GM19324 (cell line): ENCODE results near the gene ZKSCAN3.
A peak's percentile ranks its signal among the peaks of the same experiment; 100 is the strongest.
"Not testable (repeated sequence)": the region's sequence is repeated elsewhere in the genome, so short reads cannot be mapped to it uniquely, and the experiment has no call there.

ENCODE experiments used
- ATAC-seq: cut with Tn5 transposase; IDR thresholded peaks from one replicate; pipeline ENCODE4 v1.9.1; 2021; ENCODE audit warnings: mild to moderate bottlenecking, moderate library complexity; ENCODE audit not compliant: unreplicated experiment, low FRiP score

ZKSCAN3 gene

GRCh38 chr6:28349892-28350737, at the start of gene ZKSCAN3:
Gene ZKSCAN3, plus strand, starts transcription at chr6:28349947. Its CDS starts 9,640 bp downstream, at chr6:28359587.
- ATAC-seq, result peak; percentile 95

GRCh38 chr6:28303570-28303969, 46.2 kb upstream of the ZKSCAN3 start:
- peak; percentile 56 for ATAC-seq

GRCh38 chr6:28306363-28306762, 43.4 kb upstream of the ZKSCAN3 start:
- not testable (repeated sequence) for ATAC-seq

GRCh38 chr6:28311139-28311823, 38.5 kb upstream of the ZKSCAN3 start:
- no peak for ATAC-seq

- no peak for ATAC-seq
Observed at GRCh38 chr6:28312939-28313338, 36.8 kb upstream of the ZKSCAN3 start.

GRCh38 chr6:28315628-28316027, 34.1 kb upstream of the ZKSCAN3 start:
- ATAC-seq, result no peak

- ATAC-seq, result not testable (repeated sequence)
Observed at GRCh38 chr6:28317866-28318265, 31.9 kb upstream of the ZKSCAN3 start.

GRCh38 chr6:28322661-28323060, 27.1 kb upstream of the ZKSCAN3 start:
- ATAC-seq, result no peak

- no peak for ATAC-seq
Observed at GRCh38 chr6:28323813-28324424, 25.8 kb upstream of the ZKSCAN3 start.

GRCh38 chr6:28326371-28326948, 23.3 kb upstream of the ZKSCAN3 start:
- no peak for ATAC-seq

GRCh38 chr6:28330041-28330440, 19.7 kb upstream of the ZKSCAN3 start:
- no peak for ATAC-seq

GRCh38 chr6:28333047-28333446, 16.7 kb upstream of the ZKSCAN3 start:
- ATAC-seq, result no peak

GRCh38 chr6:28333599-28334018, 16.1 kb upstream of the ZKSCAN3 start:
- ATAC-seq, result no peak

GRCh38 chr6:28334286-28335039, 15.3 kb upstream of the ZKSCAN3 start:
- no peak for ATAC-seq

- no peak for ATAC-seq
Observed at GRCh38 chr6:28335040-28335563, 14.6 kb upstream of the ZKSCAN3 start.

- ATAC-seq, result peak; percentile 91
Observed at GRCh38 chr6:28335564-28336283, 14.0 kb upstream of the ZKSCAN3 start, which contains the start of gene ZSCAN31. Gene ZSCAN31, minus strand, starts transcription at chr6:28336148. Its CDS starts 6,465 bp downstream, at chr6:28329683.

GRCh38 chr6:28336284-28337120, 13.2 kb upstream of the ZKSCAN3 start:
- ATAC-seq, result no peak

GRCh38 chr6:28337121-28337520, 12.6 kb upstream of the ZKSCAN3 start:
- ATAC-seq, result no peak
